HG02981 (cell line): ENCODE results near the gene F12.

Experiments
- ATAC-seq: cut with Tn5 transposase; IDR thresholded peaks from one replicate; pipeline ENCODE4 v1.9.1; 2021; ENCODE audit warnings: mild to moderate bottlenecking, moderate library complexity; ENCODE audit not compliant: unreplicated experiment

Gene F12

GRCh38 chr5:177359451-177359851 is 49.9 kb downstream of the F12 start:
- ATAC-seq = no peak

- ATAC-seq = no peak
These were observed 51.0 kb downstream of the F12 start for GRCh38 chr5:177358370-177358819.

GRCh38 chr5:177357459-177358351 is 51.7 kb downstream of the F12 start, which contains the start of gene RGS14:
Gene RGS14, plus strand, starts transcription at chr5:177357924. Its CDS starts 101 bp downstream, at chr5:177358025.
- peak; percentile 93 for ATAC-seq

DNA sequence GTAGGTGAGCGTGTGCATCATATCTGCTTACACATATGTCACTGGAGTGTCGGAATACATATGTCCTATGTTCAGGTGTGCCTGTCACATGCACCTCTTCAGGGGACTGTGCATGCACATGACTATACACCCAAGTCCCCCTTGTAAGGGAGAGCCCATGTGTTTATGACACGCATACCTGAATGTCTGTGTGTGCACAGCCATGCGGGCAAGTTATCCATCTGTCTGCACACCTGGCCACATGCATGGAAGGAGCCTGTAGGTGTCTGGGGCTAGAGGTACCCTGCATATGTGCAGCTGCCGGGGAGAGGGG is 52.3 kb downstream of the F12 start:
- no peak for ATAC-seq

GRCh38 chr5:177356746-177357145 is 52.6 kb downstream of the F12 start:
- no peak for ATAC-seq

DNA sequence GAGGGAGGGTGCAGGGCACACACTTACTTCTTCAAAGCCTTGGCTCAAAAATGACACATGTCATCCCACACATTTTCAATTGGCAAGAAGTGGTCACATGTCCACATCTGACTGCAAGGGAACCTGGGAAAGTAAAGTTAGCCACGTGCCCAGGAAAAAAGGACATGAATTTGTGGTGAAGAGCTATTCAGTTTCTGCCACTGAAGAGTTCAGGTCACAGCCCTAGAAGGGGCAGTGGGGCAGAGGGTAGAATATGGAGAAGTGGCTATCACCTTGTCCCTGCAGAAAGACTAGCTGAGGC is 53.5 kb downstream of the F12 start:
- no peak for ATAC-seq

DNA sequence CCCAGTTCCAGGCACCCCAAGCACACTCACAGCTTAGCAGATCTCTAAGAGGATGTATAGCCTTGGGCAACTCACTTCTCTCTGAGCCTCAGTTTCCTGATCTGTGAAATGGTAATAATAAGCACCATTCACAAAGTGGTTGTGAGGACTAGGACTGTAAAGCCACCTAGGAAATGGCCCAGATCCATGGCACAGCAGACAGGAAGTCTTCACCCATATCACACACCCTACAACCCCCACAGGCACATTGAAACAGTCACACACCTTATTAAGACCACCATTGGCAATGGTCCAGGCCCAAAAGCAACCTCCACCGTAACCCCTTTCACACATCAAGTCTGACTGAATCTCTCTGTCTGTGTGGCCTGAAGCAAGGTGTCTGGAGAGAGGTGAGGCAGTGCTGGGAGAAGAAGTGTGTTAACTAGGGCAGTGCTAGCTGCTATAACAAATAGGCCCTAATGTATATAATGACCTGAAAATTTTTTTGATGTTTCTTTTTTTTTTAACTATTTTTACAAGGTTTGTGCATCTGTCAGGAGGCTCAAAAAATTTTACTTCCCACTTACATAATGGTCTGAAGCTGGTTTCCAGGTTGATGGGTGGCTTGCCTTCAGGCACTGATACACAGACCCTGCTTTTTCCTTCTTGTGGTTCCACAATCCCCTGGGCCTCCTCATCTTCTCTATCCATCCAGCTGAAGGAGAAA is 54.0 kb downstream of the F12 start:
- ATAC-seq = no peak

GRCh38 chr5:177354711-177355110 is 54.7 kb downstream of the F12 start:
- no peak for ATAC-seq

DNA sequence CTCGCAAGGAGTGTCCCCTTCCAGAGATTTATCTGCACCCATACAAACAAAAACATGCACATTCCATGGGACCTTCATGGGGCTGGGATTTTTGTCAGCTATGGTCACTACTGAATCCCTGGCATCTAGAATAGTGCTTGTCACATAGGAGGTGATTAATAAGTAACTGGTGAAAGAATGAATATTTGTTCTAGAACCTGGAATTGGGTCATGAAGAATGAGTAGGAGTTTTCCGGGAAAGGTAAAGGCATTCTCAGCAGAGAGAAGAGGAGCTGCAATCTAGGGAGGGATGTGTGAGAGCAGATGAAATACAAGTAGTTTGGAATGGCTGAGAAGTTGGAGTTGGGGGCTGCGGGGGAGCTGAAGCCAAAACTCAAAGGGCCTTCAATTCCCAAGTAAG is 55.1 kb downstream of the F12 start:
- ATAC-seq = no peak

DNA sequence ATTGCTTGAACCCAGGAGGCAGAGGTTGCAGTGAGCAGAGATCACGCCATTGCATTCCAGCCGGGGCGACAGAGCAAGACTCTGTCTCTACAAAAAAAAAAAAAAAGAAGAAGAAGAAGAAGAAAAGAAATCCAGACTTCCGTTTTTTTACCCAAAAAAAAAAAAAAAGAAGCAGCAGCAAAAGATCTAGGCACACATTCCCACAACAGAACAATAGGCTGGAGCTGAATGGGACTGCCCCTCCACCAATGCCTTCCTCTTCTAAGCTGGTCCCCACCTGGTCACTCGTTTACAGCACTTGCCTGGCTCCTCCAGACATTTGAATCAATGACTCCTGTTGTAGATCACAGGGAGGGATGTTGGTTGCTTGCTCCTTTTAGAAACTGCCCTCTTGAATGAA is 56.3 kb downstream of the F12 start:
- ATAC-seq = no peak
